Measurements from ENCODE around the gene CLDN24.

CLDN24 gene

GRCh38 chr4:183323295-183323694, 1.1 kb upstream of the CLDN24 start:
- in situ Hi-C loops (cut with MboI; ENCODE audit: low sequenced_read_pairs): no loop called here

- in situ Hi-C loops (cut with MboI; ENCODE audit: low sequenced_read_pairs): no loop called here
Observed at GRCh38 chr4:183321516-183321915, 710 bp downstream of the CLDN24 start.

- in situ Hi-C loops (cut with MboI; ENCODE audit: low sequenced_read_pairs): no loop called here
Observed at GRCh38 chr4:183321079-183321478, 1.1 kb downstream of the CLDN24 start.

GRCh38 chr4:183320211-183321059, 1.8 kb downstream of the CLDN24 start, which contains the start of gene CLDN22:
CLDN22 (minus strand) TSS chr4:183320276; CDS start chr4:183320218, 58 bp downstream.
- in situ Hi-C loops (cut with MboI; ENCODE audit: low sequenced_read_pairs): no loop called here

- in situ Hi-C loops (cut with MboI; ENCODE audit: low sequenced_read_pairs): no loop called here
Observed at GRCh38 chr4:183318656-183319055, 3.6 kb downstream of the CLDN24 start.

GRCh38 chr4:183314806-183315205, 7.4 kb downstream of the CLDN24 start:
- in situ Hi-C loops (cut with MboI; ENCODE audit: low sequenced_read_pairs): no loop called here

- in situ Hi-C loops (cut with MboI; ENCODE audit: low sequenced_read_pairs): no loop called here
Observed at GRCh38 chr4:183314336-183314735, 7.9 kb downstream of the CLDN24 start.

- in situ Hi-C loops (cut with MboI; ENCODE audit: low sequenced_read_pairs): no loop called here
Observed at GRCh38 chr4:183312841-183313240, 9.4 kb downstream of the CLDN24 start.

GRCh38 chr4:183306811-183307210, 15.4 kb downstream of the CLDN24 start:
- in situ Hi-C loops (cut with MboI; ENCODE audit: low sequenced_read_pairs): no loop called here

- in situ Hi-C loops (cut with MboI; ENCODE audit: low sequenced_read_pairs): no loop called here
Observed at GRCh38 chr4:183304538-183304937, 17.7 kb downstream of the CLDN24 start.

GRCh38 chr4:183304067-183304466, 18.2 kb downstream of the CLDN24 start:
- in situ Hi-C loops (cut with MboI; ENCODE audit: low sequenced_read_pairs): no loop called here

- in situ Hi-C loops (cut with MboI; ENCODE audit: low sequenced_read_pairs): no loop called here
Observed at GRCh38 chr4:183303301-183303700, 18.9 kb downstream of the CLDN24 start.

GRCh38 chr4:183300655-183301054, 21.6 kb downstream of the CLDN24 start:
- in situ Hi-C loops (cut with MboI; ENCODE audit: low sequenced_read_pairs): no loop called here

GRCh38 chr4:183300070-183300469, 22.2 kb downstream of the CLDN24 start:
- in situ Hi-C loops (cut with MboI; ENCODE audit: low sequenced_read_pairs): no loop called here

- in situ Hi-C loops (cut with MboI; ENCODE audit: low sequenced_read_pairs): no loop called here
Observed at GRCh38 chr4:183299464-183299863, 22.8 kb downstream of the CLDN24 start.

GRCh38 chr4:183297675-183298074, 24.6 kb downstream of the CLDN24 start:
- in situ Hi-C loops (cut with MboI; ENCODE audit: low sequenced_read_pairs): no loop called here

GRCh38 chr4:183295711-183296110, 26.5 kb downstream of the CLDN24 start:
- in situ Hi-C loops (cut with MboI; ENCODE audit: low sequenced_read_pairs): no loop called here

GRCh38 chr4:183291070-183291469, 31.2 kb downstream of the CLDN24 start:
- in situ Hi-C loops (cut with MboI; ENCODE audit: low sequenced_read_pairs): no loop called here

- in situ Hi-C loops (cut with MboI; ENCODE audit: low sequenced_read_pairs): no loop called here
Observed at GRCh38 chr4:183289688-183290087, 32.5 kb downstream of the CLDN24 start.

GRCh38 chr4:183288955-183289354, 33.3 kb downstream of the CLDN24 start:
- in situ Hi-C loops (cut with MboI; ENCODE audit: low sequenced_read_pairs): no loop called here

GRCh38 chr4:183287677-183288076, 34.5 kb downstream of the CLDN24 start:
- in situ Hi-C loops (cut with MboI; ENCODE audit: low sequenced_read_pairs): no loop called here

GRCh38 chr4:183287309-183287659, 34.9 kb downstream of the CLDN24 start:
- in situ Hi-C loops (cut with MboI; ENCODE audit: low sequenced_read_pairs): no loop called here

Measured in HL-60/S4 treated with phorbol 12-myristate 13-acetate at 8.2 ng/mL for 4 days and 3 days (cell line).